SK-N-SH (cell line): Measurements from ENCODE around the gene DNAH1.

Experiments used
- CTCF ChIP-seq: fragments of 200-600 bp; sonication (generic); IDR thresholded peaks from 2 replicates; pipeline ENCODE4 v1.6.1; 2017; ENCODE audit warnings: antibody characterized with exemption, mild to moderate bottlenecking, moderate library complexity
- EP300 ChIP-seq, 2 experiments: IDR thresholded peaks; 2 replicates each; pipeline versions ENCODE4 v1.4.0 to v1.6.1; 2012; ENCODE audit warnings: borderline replicate concordance in 1 of 2, low read depth in 1 of 2, low read length in 1 of 2
- NRF1 ChIP-seq: IDR thresholded peaks from 2 replicates; pipeline ENCODE4 v1.6.1; 2012; ENCODE audit warnings: low read depth, mild to moderate bottlenecking, low read length
- PBX3 ChIP-seq: IDR thresholded peaks from 2 replicates; pipeline ENCODE4; 2012
- POLR2AphosphoS5 ChIP-seq: IDR thresholded peaks from 2 replicates; pipeline ENCODE4 v1.6.1; 2012; ENCODE audit warnings: low read depth, low read length
- RFX5 ChIP-seq: IDR thresholded peaks from 2 replicates; pipeline ENCODE4 v1.6.1; 2012; ENCODE audit warnings: mild to moderate bottlenecking, improper control_type of control experiment, low read length
- TCF12 ChIP-seq: IDR thresholded peaks from 2 replicates; pipeline ENCODE4 v1.4.0; 2012

GRCh38 chr3:52433328-52433995 lies 117.3 kb downstream of the DNAH1 start:
- TF ChIP-seq CTCF (no peak), NRF1 (no peak), POLR2AphosphoS5 (no peak), EP300 (IDR thresholded peaks at IDR 0.05; ENCODE audit: borderline replicate concordance in 1 of 2, low read depth in 1 of 2, low read length in 1 of 2) (no peak), TCF12 (no peak), RFX5 (no peak), PBX3 (no peak)
